ENCODE results near the gene CAPZB.

Gene CAPZB

GRCh38 chr1:19342894-19343616 lies 142.3 kb downstream of the CAPZB start:
- DNase-seq: no peak

GRCh38 chr1:19342062-19342750 lies 143.1 kb downstream of the CAPZB start:
- no peak for DNase-seq

- DNase-seq: peak; percentile 45
Measured at GRCh38 chr1:19341201-19342061, 143.9 kb downstream of the CAPZB start.

GRCh38 chr1:19340387-19340937 lies 144.9 kb downstream of the CAPZB start:
- DNase-seq: no peak

GRCh38 chr1:19339214-19339861 lies 146.0 kb downstream of the CAPZB start:
- no peak for DNase-seq

GRCh38 chr1:19338323-19338762 lies 147.0 kb downstream of the CAPZB start:
- peak; percentile 80 for DNase-seq

- DNase-seq: no peak
Measured at GRCh38 chr1:19337289-19337688, 148.1 kb downstream of the CAPZB start.

GRCh38 chr1:19336543-19336942 lies 148.8 kb downstream of the CAPZB start:
- no peak for DNase-seq

- no peak for DNase-seq
Measured at GRCh38 chr1:19333587-19334354, 151.6 kb downstream of the CAPZB start.

GRCh38 chr1:19332832-19333231 lies 152.5 kb downstream of the CAPZB start:
- DNase-seq: no peak

- DNase-seq: no peak
Measured at GRCh38 chr1:19331262-19331878, 154.0 kb downstream of the CAPZB start.

GRCh38 chr1:19330449-19331135 lies 154.7 kb downstream of the CAPZB start:
- DNase-seq: no peak

- DNase-seq: no peak
Measured at GRCh38 chr1:19329611-19330010, 155.7 kb downstream of the CAPZB start.

- no peak for DNase-seq
Measured at GRCh38 chr1:19329188-19329587, 156.2 kb downstream of the CAPZB start.

GRCh38 chr1:19328486-19328885 lies 156.9 kb downstream of the CAPZB start:
- DNase-seq: no peak

- no peak for DNase-seq
Measured at GRCh38 chr1:19327736-19328135, 157.6 kb downstream of the CAPZB start.

- no peak for DNase-seq
Measured at GRCh38 chr1:19327301-19327700, 158.0 kb downstream of the CAPZB start.

GRCh38 chr1:19326748-19327065 lies 158.6 kb downstream of the CAPZB start:
- DNase-seq: no peak

GRCh38 chr1:19325958-19326747 lies 159.2 kb downstream of the CAPZB start:
- no peak for DNase-seq

- no peak for DNase-seq
Measured at GRCh38 chr1:19325368-19325957, 159.9 kb downstream of the CAPZB start.
